ENCODE measurements around the gene ATP11B.

GRCh38 chr3:182886497-182886896 is 93.2 kb downstream of the ATP11B start:
- TF ChIP-seq BHLHE40 (IDR thresholded peaks at IDR 0.05; ENCODE audit: borderline replicate concordance), result no peak
- no peak for TF ChIP-seq SUZ12 (IDR thresholded peaks at IDR 0.05)
- no peak for TF ChIP-seq FOXM1 (IDR thresholded peaks at IDR 0.05; ENCODE audit: borderline replicate concordance)
- no peak for TF ChIP-seq ARNT (IDR thresholded peaks at IDR 0.05)
- TF ChIP-seq NFRKB (IDR thresholded peaks at IDR 0.05), result no peak
- TF ChIP-seq ELF4 (IDR thresholded peaks at IDR 0.05), result no peak
- TF ChIP-seq FOXA1 (IDR thresholded peaks at IDR 0.05), result no peak
- no peak for TF ChIP-seq TARDBP (IDR thresholded peaks at IDR 0.05)
- no peak for TF ChIP-seq FOXK2 (IDR thresholded peaks at IDR 0.05)

Measured in HEK293T (cell line).